ENCODE measurements around the gene TPPP2.

- TF ChIP-seq EZH2 (IDR thresholded peaks at IDR 0.05; ENCODE audit: borderline replicate concordance, low read length) (no peak), CTCF (IDR thresholded peaks at IDR 0.05; ENCODE audit: low read length) (no peak)
Observed at GRCh38 chr14:21023174-21023573, 6.8 kb upstream of the TPPP2 start.

Measured in OCI-LY1 (cell line).